GM12874 (cell line): ENCODE results near the gene KCNIP1.

Experiments
- CTCF ChIP-seq: IDR thresholded peaks from 2 replicates; pipeline ENCODE4 v1.5.1; 2011; ENCODE audit warnings: low read depth, mild to moderate bottlenecking, control low read depth, low read length, moderate library complexity; ENCODE audit not compliant: insufficient read depth

KCNIP1 gene

GRCh38 chr5:170571875-170572852 lies 68.3 kb downstream of the KCNIP1 start:
- no peak for TF ChIP-seq CTCF

- TF ChIP-seq CTCF: no peak
Measured at GRCh38 chr5:170573114-170573513, 69.3 kb downstream of the KCNIP1 start.

DNA sequence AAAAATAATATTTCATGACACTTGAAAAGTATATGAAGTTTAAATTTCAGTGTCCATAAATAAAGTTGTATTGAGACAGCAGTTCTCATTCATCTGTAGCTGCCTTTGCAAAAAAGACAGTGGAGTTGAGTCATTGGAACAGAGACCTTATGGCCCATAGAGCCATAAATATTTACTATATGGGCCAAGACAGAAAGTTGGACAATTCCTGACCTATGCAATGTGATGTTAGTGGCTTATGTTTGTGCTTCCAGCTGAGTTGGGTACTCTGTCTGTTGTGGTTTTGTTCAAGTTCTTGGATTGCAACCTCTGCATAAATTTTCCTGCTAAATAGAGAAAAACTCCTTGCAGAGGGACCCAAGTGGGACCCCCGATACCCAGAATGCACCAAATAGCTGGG lies 69.8 kb downstream of the KCNIP1 start:
- no peak for TF ChIP-seq CTCF

DNA sequence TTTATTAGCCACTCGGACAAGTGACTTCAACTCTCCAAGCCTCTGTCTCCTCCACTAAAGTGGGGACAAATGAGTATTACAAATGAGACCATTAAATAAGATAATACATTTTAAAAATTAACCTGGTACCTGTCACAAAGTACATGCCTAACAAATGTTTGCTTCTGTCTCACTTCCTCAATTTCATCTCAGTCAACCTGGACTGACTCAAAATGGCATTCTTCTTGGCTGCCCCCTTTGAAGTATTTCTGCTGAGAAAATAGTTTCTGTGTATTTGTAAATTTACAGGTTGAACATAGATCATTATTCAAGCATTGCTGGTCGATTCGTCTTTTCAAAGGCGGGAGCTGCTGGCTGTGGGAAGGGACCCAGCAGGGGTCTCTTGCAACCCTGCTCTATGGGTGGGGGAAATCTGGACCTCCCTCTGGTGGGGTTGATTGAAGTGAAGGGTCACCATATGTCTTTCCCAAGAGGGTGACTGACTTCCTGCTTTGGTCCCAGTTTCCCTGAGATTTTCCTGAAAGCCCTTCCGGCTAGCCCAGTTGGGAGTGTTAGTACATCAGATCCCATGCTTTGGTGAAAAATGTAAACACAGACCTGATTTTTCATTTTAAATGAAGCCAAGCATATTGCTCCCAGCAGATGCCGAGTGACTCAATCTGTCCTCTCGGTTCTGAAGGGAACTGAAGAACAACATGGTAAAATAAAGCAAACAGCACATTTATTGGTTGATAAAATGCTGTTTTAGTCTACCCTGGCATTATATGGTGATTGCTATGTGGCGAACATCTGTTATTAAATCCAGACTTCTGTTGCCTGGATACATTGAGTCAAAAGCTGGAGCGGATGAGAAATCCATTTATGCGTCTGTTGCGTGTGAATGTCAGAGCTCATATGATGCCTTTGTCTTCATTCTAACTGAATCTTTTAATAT lies 73.0 kb downstream of the KCNIP1 start:
- TF ChIP-seq CTCF: no peak

- TF ChIP-seq CTCF: no peak
Measured at GRCh38 chr5:170579601-170580000, 75.8 kb downstream of the KCNIP1 start.

DNA sequence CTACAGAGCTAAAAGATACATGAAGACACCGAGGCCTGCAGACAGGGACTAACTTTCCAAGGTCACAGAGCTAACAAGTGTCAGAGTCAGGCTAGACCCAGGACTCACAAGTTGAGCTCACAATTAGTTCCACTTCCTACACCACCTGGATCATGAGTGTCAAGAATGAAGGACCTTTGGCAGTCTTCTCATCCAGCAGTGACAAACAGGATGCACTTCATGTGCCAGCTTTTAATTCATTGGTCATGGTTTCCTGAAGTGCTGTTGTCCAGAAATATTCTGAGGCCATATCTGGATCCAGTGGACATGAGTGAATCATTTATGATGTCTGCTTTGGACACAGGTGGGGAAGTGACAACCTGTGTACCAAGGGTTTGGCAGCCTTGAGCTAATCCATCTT lies 77.4 kb downstream of the KCNIP1 start:
- TF ChIP-seq CTCF: no peak
